ENCODE results near the gene PARP12. TPM values are rescaled to one million over a fixed set of nuclear protein-coding genes. Genes with fewer than 3 reads are reported as not detected.

The PARP12 gene
- total and polyA plus RNA-seq, 10 donors, result 26.9 to 101 (median 67.2) TPM

- intact Hi-C loops (cut with DNase I; ENCODE audit: low total_unique reads), result no loop called here
- Histone ChIP-seq H3K27me3 (replicated peaks in 1 of 7) (no peaks in the 10 kb centered on the region), H3K4me1 (no peaks in the 10 kb centered on the region), H3K4me3 (no peak overlapping the region), H3K36me3 (peaks cover 3 to 96% (median 57%) of the 10 kb centered on the region in 6 donors), H3K27ac (no peak overlapping the region), H3K9me3 (no peaks in the 10 kb centered on the region)
- TF ChIP-seq POLR2AphosphoS5 (IDR thresholded peaks at IDR 0.05), result no peak
- TF ChIP-seq POLR2A (IDR thresholded peaks at IDR 0.05), result no peak
- no peak for TF ChIP-seq CTCF (IDR thresholded peaks at IDR 0.05 in 8 of 11, conservative IDR thresholded peaks at IDR 0.05 in 3 of 11)
- no peak for DNase-seq
- WGBS, 5 donors, result 95 to 98% (median 97%) methylated on average over 4 of the region's 4 CpGs
These were observed 37.5 kb downstream of the PARP12 start for GRCh38 chr7:140025241-140025640.

GRCh38 chr7:140024585-140024984 lies 38.2 kb downstream of the PARP12 start:
- DNase-seq, result no peak
- H3K4me3 ChIP-seq, result no peak overlapping the region
- no peaks in the 10 kb centered on the region for H3K27me3 ChIP-seq (replicated peaks in 1 of 7)
- WGBS, 5 donors, result 85 to 94% (median 94%) methylated on average over 16 to 18 of the region's 18 CpGs
- H3K9me3 ChIP-seq, result no peaks in the 10 kb centered on the region
- H3K27ac ChIP-seq, result no peak overlapping the region
- H3K4me1 ChIP-seq, result no peaks in the 10 kb centered on the region
- intact Hi-C loops (cut with DNase I; ENCODE audit: low total_unique reads), result no loop called here
- peaks cover 3 to 93% (median 56%) of the 10 kb centered on the region in 6 donors for H3K36me3 ChIP-seq
- TF ChIP-seq POLR2A (IDR thresholded peaks at IDR 0.05), result no peak
- TF ChIP-seq POLR2AphosphoS5 (IDR thresholded peaks at IDR 0.05), result peak in 2 of 3 donors; percentile 39 to 78

- 77 to 88% (median 83%) methylated on average over 6 of the region's 6 CpGs for WGBS, 5 donors
- Histone ChIP-seq H3K27me3 (replicated peaks in 1 of 7) (no peaks in the 10 kb centered on the region), H3K4me1 (no peaks in the 10 kb centered on the region), H3K36me3 (peaks cover 3 to 90% (median 56%) of the 10 kb centered on the region in 6 donors), H3K4me3 (no peak overlapping the region), H3K9me3 (no peaks in the 10 kb centered on the region), H3K27ac (no peak overlapping the region)
- intact Hi-C loops (cut with DNase I; ENCODE audit: low total_unique reads), result no loop called here
- no peak for DNase-seq
- TF ChIP-seq POLR2A (IDR thresholded peaks at IDR 0.05) (no peak), POLR2AphosphoS5 (IDR thresholded peaks at IDR 0.05) (peak in 2 of 3 donors; percentile 42 to 52), CTCF (IDR thresholded peaks at IDR 0.05 in 8 of 11, conservative IDR thresholded peaks at IDR 0.05 in 3 of 11) (no peak)
These were observed 39.0 kb downstream of the PARP12 start for GRCh38 chr7:140023728-140024127.

GRCh38 chr7:140022582-140023211 lies 40.1 kb downstream of the PARP12 start:
- intact Hi-C loops (cut with DNase I; ENCODE audit: low total_unique reads), result no loop called here
- Histone ChIP-seq H3K27me3 (replicated peaks in 1 of 7) (no peaks in the 10 kb centered on the region), H3K27ac (no peak overlapping the region), H3K36me3 (peaks cover 3 to 90% (median 50%) of the 10 kb centered on the region in 6 donors), H3K4me3 (no peak overlapping the region), H3K4me1 (no peaks in the 10 kb centered on the region), H3K9me3 (no peaks in the 10 kb centered on the region)
- no peak for TF ChIP-seq CTCF (IDR thresholded peaks at IDR 0.05 in 8 of 11, conservative IDR thresholded peaks at IDR 0.05 in 3 of 11)
- TF ChIP-seq POLR2AphosphoS5 (IDR thresholded peaks at IDR 0.05), result peak in 2 of 3 donors; percentile 31 to 65
- no peak for TF ChIP-seq POLR2A (IDR thresholded peaks at IDR 0.05)
- no peak for DNase-seq
- 86 to 92% (median 89%) methylated on average over 7 of the region's 7 CpGs for WGBS, 5 donors
